ENCODE data around the gene UBE2O.
A peak's percentile ranks its signal among the peaks of the same experiment; 100 is the strongest.

Gene UBE2O

GRCh38 chr17:76367642-76368041 lies 85.3 kb downstream of the UBE2O start:
- H3F3A ChIP-seq (ENCODE audit: control insufficient read depth, insufficient read depth), result peaks cover 5% of the 10 kb centered on the region
- no peaks in the 10 kb centered on the region for H3K79me2 ChIP-seq (ENCODE audit: control insufficient read depth, low read length)
- H3K36me3 ChIP-seq (ENCODE audit: control insufficient read depth, low read length), result no peaks in the 10 kb centered on the region
- no peak overlapping the region for H3K4me2 ChIP-seq (ENCODE audit: low read length)
- H4K20me1 ChIP-seq (ENCODE audit: control insufficient read depth, insufficient read depth, low read depth, low read length), result no peaks in the 10 kb centered on the region
- H3K27me3 ChIP-seq (ENCODE audit: control insufficient read depth, low read length), result peaks cover 3% of the 10 kb centered on the region; the same call in 1 of the 2 replicates
- TF ChIP-seq CTCF (IDR thresholded peaks at IDR 0.05; ENCODE audit: low read depth, low read length, poor library complexity, severe bottlenecking) (no peak), EZH2phosphoT487 (IDR thresholded peaks at IDR 0.05; ENCODE audit: borderline replicate concordance, low read length) (no peak)
- no peak overlapping the region for H3K4me3 ChIP-seq (ENCODE audit: low read length)
- H3K4me1 ChIP-seq (ENCODE audit: control insufficient read depth, low read length), result peaks cover 26% of the 10 kb centered on the region
- H3K9me3 ChIP-seq (ENCODE audit: control insufficient read depth, insufficient read depth, low read length), result no peaks in the 10 kb centered on the region
- no peaks in the 10 kb centered on the region for H3K9me2 ChIP-seq (replicated peaks; ENCODE audit: control insufficient read depth, low read length)
- no peak overlapping the region for H3K27ac ChIP-seq (ENCODE audit: low read depth, low read length)

GRCh38 chr17:76366247-76366646 lies 86.7 kb downstream of the UBE2O start:
- Histone ChIP-seq H3K4me3 (ENCODE audit: low read length) (no peak overlapping the region), H3K9me3 (ENCODE audit: control insufficient read depth, insufficient read depth, low read length) (no peaks in the 10 kb centered on the region), H3K9me2 (replicated peaks; ENCODE audit: control insufficient read depth, low read length) (no peaks in the 10 kb centered on the region), H3K4me2 (ENCODE audit: low read length) (no peak overlapping the region), H3K79me2 (ENCODE audit: control insufficient read depth, low read length) (no peaks in the 10 kb centered on the region), H3K27me3 (ENCODE audit: control insufficient read depth, low read length) (peaks cover 3% of the 10 kb centered on the region; the same call in 1 of the 2 replicates), H3K4me1 (ENCODE audit: control insufficient read depth, low read length) (peaks cover 24% of the 10 kb centered on the region), H3K27ac (ENCODE audit: low read depth, low read length) (no peak overlapping the region), H4K20me1 (ENCODE audit: control insufficient read depth, insufficient read depth, low read depth, low read length) (no peaks in the 10 kb centered on the region), H3K36me3 (ENCODE audit: control insufficient read depth, low read length) (no peaks in the 10 kb centered on the region), H3F3A (ENCODE audit: control insufficient read depth, insufficient read depth) (no peaks in the 10 kb centered on the region)
- TF ChIP-seq EZH2phosphoT487 (IDR thresholded peaks at IDR 0.05; ENCODE audit: borderline replicate concordance, low read length) (no peak), CTCF (IDR thresholded peaks at IDR 0.05; ENCODE audit: low read depth, low read length, poor library complexity, severe bottlenecking) (no peak)

- no peaks in the 10 kb centered on the region for H3K79me2 ChIP-seq (ENCODE audit: control insufficient read depth, low read length)
- H3K9me3 ChIP-seq (ENCODE audit: control insufficient read depth, insufficient read depth, low read length), result no peaks in the 10 kb centered on the region
- no peaks in the 10 kb centered on the region for H3F3A ChIP-seq (ENCODE audit: control insufficient read depth, insufficient read depth)
- no peaks in the 10 kb centered on the region for H4K20me1 ChIP-seq (ENCODE audit: control insufficient read depth, insufficient read depth, low read depth, low read length)
- TF ChIP-seq CTCF (IDR thresholded peaks at IDR 0.05; ENCODE audit: low read depth, low read length, poor library complexity, severe bottlenecking), result peak; percentile 51
- TF ChIP-seq EZH2phosphoT487 (IDR thresholded peaks at IDR 0.05; ENCODE audit: borderline replicate concordance, low read length), result no peak
- H3K4me3 ChIP-seq (ENCODE audit: low read length), result no peak overlapping the region
- H3K27me3 ChIP-seq (ENCODE audit: control insufficient read depth, low read length), result peaks cover 3% of the 10 kb centered on the region; the same call in 1 of the 2 replicates
- no peak overlapping the region for H3K27ac ChIP-seq (ENCODE audit: low read depth, low read length)
- no peaks in the 10 kb centered on the region for H3K9me2 ChIP-seq (replicated peaks; ENCODE audit: control insufficient read depth, low read length)
- no peaks in the 10 kb centered on the region for H3K36me3 ChIP-seq (ENCODE audit: control insufficient read depth, low read length)
- H3K4me2 ChIP-seq (ENCODE audit: low read length), result peak overlapping the region; percentile 27
- H3K4me1 ChIP-seq (ENCODE audit: control insufficient read depth, low read length), result peaks cover 24% of the 10 kb centered on the region
Measured at GRCh38 chr17:76365256-76365903, 87.6 kb downstream of the UBE2O start.
